ENCODE data around the gene PTPRK.

GRCh38 chr6:128310451-128310850, 209.9 kb downstream of the PTPRK start:
- TF ChIP-seq CTCF (IDR thresholded peaks at IDR 0.05) (no peak), POLR2A (IDR thresholded peaks at IDR 0.05) (no peak)
